ENCODE data around the gene SPATA2.
"Not testable (repeated sequence)": the region's sequence is repeated elsewhere in the genome, so short reads cannot be mapped to it uniquely, and the experiment has no call there.

Gene SPATA2

GRCh38 chr20:49899541-49900383 is 15.6 kb downstream of the SPATA2 start:
- no peak for DNase-seq

- no peak for DNase-seq
Observed at GRCh38 chr20:49896204-49896603, 19.1 kb downstream of the SPATA2 start.

GRCh38 chr20:49895474-49896093 is 19.7 kb downstream of the SPATA2 start:
- DNase-seq = not testable (repeated sequence)

- no peak for DNase-seq
Observed at GRCh38 chr20:49894073-49894470, 21.3 kb downstream of the SPATA2 start.

- DNase-seq = no peak
Observed at GRCh38 chr20:49893242-49894072, 21.9 kb downstream of the SPATA2 start.

GRCh38 chr20:49892817-49893216 is 22.5 kb downstream of the SPATA2 start:
- no peak for DNase-seq

GRCh38 chr20:49892260-49892659 is 23.1 kb downstream of the SPATA2 start:
- DNase-seq = no peak

GRCh38 chr20:49891476-49892110 is 23.7 kb downstream of the SPATA2 start:
- no peak for DNase-seq

GRCh38 chr20:49890471-49891361 is 24.6 kb downstream of the SPATA2 start:
- no peak for DNase-seq

GRCh38 chr20:49889935-49890333 is 25.4 kb downstream of the SPATA2 start:
- no peak for DNase-seq

GRCh38 chr20:49889001-49889934 is 26.1 kb downstream of the SPATA2 start:
- no peak for DNase-seq

- DNase-seq = peak; percentile 55
Observed at GRCh38 chr20:49888212-49889000, 26.9 kb downstream of the SPATA2 start.

- DNase-seq = no peak
Observed at GRCh38 chr20:49887251-49888211, 27.8 kb downstream of the SPATA2 start.

GRCh38 chr20:49886571-49887213 is 28.6 kb downstream of the SPATA2 start:
- DNase-seq = no peak

- no peak for DNase-seq
Observed at GRCh38 chr20:49885558-49886332, 29.6 kb downstream of the SPATA2 start.

- no peak for DNase-seq
Observed at GRCh38 chr20:49883246-49883802, 32.0 kb downstream of the SPATA2 start.
